NCI-H1092 treated with DMSO at 0.1 percent for 48 hours (cell line): ENCODE results near the gene SEZ6L.
A peak's percentile ranks its signal among the peaks of the same experiment; 100 is the strongest.

Experiments used
- DNase-seq: peaks from one replicate; lab custom pipeline; 2025; lab: John Stamatoyannopoulos, UW

The SEZ6L gene

DNA sequence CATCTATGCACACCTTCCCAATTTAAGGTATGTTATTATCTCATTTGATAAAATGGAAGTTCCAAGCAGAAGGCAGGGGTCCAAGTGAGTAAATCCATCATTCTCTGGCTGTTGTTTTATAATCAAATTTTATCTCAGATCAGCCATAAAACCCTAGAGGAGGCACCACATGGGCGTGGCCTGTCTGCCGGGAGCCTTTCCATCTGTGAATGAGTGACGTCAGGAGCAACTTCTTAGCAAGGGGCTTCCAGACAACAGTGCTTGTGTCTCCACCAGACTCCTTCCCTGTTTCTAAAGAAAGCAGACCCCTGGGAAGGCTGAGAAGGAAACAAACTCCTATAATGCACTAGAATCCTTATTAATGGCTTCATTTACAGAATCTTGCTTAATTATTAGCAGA, 13.5 kb downstream of the SEZ6L start:
- DNase-seq: no peak

DNA sequence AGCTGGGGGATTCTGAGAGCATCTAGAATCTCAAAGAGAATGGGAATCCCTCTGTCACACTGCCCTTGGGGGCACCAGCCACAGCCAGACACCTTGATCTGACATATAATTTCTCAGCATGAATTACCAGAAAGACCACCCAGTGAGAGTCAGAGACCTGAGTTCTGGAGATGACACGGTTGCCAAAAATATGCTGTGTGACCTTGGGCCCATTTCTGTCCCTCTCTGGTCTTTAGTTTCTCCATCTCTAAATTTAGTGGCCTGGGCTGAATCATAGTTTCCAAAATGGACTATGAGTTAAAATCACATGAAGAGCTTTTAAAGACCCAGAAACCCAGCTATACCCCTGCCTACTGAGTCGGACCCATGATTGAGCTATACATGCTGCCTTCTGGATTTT, 15.9 kb downstream of the SEZ6L start:
- no peak for DNase-seq

- DNase-seq: no peak
These were observed 19.1 kb downstream of the SEZ6L start for GRCh38 chr22:26188341-26188740.

GRCh38 chr22:26194313-26194712, 25.1 kb downstream of the SEZ6L start:
- no peak for DNase-seq

- DNase-seq: no peak
These were observed 25.6 kb downstream of the SEZ6L start for GRCh38 chr22:26194877-26195276.

DNA sequence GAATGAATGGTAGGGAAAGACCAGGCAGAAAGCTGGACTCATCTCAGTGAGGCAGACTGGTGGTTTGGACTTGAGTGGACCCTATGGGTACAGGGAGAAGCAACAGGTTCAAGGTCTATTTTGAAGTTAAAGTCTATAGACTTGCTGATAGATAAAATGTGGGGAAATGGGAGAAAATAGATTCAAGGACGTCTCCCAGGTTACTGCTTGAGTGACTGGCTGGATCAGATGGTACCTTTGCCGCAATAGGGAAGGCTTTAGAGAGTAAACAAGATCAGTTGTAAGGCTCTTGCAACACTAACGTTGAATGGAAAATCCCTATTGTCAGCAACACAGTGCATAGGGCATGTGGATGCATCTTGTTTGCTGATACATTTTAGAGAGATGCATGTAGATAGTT, 27.4 kb downstream of the SEZ6L start:
- DNase-seq: no peak

- DNase-seq: no peak
These were observed 28.2 kb downstream of the SEZ6L start for GRCh38 chr22:26197425-26197824.

- DNase-seq: no peak
These were observed 30.4 kb downstream of the SEZ6L start for GRCh38 chr22:26199665-26200064.

DNA sequence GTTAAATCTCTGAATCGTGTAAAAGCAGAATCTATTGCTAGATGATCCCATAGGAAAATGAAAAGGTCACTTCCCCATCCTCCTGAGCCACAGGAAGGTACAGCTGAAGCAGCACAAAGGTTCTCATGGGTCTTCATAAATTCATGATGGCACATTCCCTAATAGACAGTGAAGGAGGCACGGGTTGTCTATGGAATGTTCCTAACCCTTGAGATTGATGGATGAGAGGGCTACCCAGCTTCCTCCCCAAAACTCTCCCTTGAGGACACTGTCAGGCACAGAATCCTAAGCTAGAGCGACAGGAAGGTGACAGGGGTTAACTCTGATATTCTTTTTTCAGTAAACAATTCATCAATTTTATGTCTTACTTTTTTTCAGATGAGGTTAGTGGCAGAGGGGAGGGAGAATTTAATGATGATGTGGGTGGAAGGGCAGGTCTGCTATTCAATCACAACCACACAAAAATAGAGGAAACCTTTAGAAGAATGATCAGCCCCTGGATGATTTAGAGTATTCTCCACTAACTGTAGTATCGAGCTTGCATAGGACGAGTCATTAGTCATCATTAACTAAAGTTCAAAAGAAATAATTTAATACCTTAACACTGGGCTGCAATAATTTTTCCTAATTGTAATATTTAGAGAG, 33.1 kb downstream of the SEZ6L start:
- no peak for DNase-seq

- DNase-seq: no peak
These were observed 36.2 kb downstream of the SEZ6L start for GRCh38 chr22:26205494-26205893.

DNA sequence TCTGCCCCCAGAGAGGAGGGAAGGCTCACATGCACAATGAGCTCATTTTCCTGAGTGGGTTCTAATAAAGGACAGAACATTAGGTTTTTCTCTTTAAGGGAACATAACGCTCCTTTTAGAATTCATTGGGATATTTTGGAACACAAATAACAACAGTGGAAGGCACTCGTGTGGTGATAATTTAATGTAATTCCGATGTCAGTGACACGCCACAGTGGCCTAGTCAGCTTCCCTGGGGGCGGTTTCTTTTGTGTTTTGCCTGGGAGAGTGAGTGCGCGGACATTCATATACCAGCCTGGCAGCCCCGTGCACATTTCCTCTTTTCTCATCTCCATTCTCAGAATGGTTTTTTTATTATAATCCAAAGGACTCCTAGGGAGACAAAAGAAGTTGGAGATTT, 41.1 kb downstream of the SEZ6L start:
- DNase-seq: no peak

DNA sequence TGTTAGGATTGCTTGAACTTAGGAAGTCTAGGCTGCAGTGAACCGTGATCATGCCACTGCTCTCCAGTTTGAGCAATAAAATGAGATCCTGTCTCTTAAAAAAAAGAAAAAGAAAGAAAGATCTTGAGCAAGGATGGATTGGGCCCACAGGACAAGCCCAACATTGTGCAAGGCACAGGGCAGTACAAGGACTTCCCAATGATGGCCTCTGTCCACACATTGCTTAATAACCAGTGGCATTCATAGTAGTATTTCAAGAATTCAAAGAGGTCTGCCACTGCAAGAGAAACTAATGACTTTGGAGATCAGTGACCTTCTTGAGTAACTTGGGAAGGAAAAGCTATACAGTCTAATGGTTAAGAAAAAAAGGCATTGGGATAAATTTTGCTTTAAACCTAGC, 44.6 kb downstream of the SEZ6L start:
- no peak for DNase-seq

DNA sequence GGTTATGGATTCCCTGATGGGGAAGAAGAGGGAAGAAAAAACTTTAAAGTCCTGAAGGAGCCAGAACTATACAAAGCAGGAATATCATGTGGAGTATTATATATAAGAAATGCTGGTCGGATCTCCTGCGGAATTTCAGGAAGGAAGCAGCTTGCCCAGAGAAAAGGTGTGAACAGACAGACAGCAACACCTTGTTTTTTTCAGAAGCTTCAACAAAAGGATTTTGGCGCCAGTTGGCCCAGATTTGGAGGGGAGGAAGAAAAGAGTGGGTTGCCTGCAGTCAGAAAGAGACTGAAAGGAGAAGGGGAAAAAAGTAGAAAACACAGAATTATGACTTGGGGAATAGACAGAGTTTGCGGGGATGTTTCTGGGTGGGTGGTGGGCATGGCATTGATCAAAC, 45.2 kb downstream of the SEZ6L start:
- DNase-seq: no peak

DNA sequence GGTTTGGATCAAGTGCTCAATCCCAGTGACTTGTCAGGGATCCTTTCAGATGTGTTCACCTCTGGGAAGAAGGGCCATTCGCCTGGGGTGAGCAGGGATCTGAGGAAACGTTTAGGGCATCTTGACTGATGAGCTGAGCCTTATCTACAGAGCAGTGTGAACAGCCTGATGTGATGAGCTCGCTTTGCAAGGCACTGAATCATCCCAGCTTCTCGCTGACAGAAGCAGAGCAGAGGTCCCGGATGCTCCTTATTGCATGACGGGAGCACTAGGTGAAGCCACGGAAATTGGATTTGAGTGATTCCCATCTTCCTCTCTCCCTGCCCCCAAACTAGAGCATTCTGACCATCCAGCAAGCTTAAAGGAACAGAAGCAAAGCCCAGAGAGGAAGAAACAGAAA, 46.5 kb downstream of the SEZ6L start:
- no peak for DNase-seq

DNA sequence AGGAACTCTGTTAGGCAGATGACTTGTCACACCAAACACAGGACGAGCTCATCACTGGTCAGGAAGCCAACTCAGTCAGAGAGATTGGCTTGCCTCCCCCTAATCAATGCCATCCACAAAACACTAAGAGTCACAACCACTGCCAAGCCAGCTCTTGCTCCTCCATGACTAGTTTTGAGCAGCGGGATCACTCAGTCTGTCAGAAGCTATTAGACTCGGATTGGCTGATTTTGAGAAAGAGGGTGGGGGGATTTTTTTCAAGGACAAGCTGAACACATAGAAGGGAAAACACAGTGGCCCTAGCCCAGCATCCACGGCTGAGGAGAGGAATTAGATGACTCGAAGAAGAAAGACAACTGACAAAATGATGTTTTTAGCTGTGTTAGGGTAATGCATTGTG, 55.9 kb downstream of the SEZ6L start:
- no peak for DNase-seq

- DNase-seq: no peak
These were observed 57.5 kb downstream of the SEZ6L start for GRCh38 chr22:26226538-26227297.

GRCh38 chr22:26229910-26230309, 60.6 kb downstream of the SEZ6L start:
- DNase-seq: no peak

DNA sequence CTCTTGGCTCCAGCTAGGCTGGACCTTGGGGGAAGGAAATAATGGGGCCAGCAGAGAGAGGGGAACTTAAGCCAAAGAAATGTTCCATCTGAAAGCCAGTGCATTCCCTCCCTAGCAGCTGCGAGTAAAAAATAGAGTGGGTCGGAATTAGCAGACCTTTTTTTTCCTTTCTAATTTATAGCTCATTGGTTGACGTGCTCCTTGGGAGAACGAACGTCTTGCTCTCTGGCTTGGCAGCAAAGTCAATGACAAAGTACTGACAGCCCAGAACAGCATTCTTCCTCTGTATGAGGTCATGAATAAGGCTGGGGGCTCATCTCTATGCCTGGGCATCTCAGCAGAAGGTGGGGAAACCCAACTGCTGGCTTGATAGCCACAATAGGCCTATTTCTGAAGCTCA, 65.0 kb downstream of the SEZ6L start:
- no peak for DNase-seq

DNA sequence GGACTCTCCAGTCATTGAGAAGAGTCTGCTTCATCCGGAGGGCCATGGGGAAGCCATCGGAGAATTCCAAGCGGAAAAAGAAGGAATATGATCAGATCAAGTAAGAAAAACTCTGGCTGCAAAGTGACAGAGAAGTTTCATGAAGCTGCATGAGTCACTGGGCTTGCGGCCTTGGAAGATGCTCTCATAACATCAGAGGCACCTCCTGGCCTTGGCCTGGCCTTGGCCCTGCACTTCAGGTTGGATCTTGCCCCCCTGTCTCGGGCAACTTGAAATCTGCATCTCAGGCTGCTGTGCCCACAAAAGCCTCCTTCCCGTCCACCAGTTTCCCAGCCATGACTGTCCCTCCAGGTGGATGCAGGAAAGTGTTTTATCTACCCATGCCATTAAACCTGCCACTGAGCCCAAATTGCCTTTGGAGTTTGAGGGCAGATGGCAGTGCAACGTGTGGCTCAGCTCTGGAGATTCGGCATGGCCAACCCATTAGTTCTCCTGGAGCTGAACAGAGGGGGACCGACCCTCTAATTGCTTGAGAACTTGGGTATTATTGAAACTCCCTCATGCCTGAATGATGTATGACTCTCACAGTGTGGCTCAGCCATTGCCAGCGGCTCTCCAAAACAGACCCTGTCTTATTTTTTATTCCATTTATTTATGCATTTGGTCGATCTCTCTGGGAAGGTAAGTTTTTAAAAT, 66.7 kb downstream of the SEZ6L start:
- DNase-seq: peak; percentile 55

GRCh38 chr22:26236991-26237390, 67.7 kb downstream of the SEZ6L start:
- peak; percentile 28 for DNase-seq

GRCh38 chr22:26238596-26238995, 69.3 kb downstream of the SEZ6L start:
- DNase-seq: no peak

GRCh38 chr22:26239581-26239980, 70.3 kb downstream of the SEZ6L start:
- no peak for DNase-seq

DNA sequence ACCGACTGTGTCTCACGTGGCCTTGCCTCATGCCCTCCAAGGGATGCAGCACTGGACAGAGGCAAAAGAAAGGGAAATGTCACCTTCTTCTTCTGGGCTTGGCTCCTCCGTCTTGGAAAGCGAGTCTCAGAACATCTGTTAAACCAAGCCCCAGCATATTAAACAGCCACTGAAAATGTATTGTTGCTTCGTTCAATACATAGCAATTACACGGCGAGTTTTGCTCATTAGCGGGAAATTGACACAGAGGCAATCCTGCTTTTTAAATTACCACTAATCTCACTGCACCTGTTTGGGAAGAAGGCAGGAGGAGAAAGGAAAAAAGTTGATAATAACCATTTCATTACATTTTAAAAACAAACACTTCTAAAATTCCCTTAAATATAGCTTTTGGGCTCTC, 72.1 kb downstream of the SEZ6L start:
- DNase-seq: no peak
